Measurements from ENCODE around the gene PGA5.
"Not testable (repeated sequence)": the region's sequence is repeated elsewhere in the genome, so short reads cannot be mapped to it uniquely, and the experiment has no call there.

The PGA5 gene

DNA sequence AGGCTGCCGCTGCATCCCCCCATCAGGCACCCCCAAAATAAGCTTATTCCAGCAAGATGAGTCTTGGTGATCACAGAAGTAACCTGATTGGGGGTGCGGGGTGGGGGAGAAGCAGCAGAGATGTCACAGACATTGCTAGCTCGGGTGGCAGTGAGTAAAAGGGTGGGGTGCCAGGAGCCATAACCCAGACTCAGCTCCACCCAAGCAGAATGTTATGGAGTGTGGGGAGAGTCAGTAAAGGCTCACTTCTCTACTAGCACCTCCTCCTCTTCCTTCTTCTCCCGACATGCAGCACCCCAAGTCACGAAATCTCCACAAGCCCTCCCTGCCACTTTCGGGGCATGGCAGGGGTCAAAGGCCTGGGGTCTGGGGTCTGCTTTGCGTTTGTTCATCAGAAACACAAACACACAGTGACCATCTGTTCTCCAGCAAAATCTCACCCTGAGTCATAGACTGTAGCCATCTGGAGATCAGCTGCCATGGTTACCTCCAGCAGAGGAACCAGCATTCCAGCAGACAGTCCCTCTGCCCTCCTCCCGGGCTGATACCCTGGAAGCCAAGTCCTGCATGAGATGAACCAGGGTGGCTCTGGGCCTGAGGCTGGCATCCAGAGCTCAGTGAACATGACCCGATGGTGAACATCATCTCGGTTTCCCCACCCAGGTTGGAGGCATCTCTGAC, 14.4 kb upstream of the PGA5 start:
- DNase-seq (ENCODE audit: low spot score): not testable (repeated sequence)

DNA sequence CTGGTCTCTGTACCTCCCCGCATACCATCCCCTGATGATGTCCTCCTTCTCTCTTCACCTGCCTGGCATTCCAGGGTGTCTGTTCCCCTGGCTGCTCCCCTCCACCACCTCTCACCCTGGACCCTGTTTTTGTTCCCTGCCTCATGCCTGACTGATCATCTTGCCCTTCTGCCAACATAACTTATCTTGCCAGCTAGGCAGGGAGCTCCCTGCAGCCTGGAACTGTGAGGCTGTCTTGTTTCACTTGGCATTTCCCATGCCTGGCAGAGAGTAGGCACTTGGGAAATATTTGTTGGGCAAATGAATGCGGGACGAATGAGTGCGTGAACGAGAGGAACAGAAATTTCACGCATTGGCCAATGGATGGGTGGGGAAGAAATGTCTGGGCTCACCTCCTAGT, 11.5 kb upstream of the PGA5 start:
- not testable (repeated sequence) for DNase-seq (ENCODE audit: low spot score)

DNA sequence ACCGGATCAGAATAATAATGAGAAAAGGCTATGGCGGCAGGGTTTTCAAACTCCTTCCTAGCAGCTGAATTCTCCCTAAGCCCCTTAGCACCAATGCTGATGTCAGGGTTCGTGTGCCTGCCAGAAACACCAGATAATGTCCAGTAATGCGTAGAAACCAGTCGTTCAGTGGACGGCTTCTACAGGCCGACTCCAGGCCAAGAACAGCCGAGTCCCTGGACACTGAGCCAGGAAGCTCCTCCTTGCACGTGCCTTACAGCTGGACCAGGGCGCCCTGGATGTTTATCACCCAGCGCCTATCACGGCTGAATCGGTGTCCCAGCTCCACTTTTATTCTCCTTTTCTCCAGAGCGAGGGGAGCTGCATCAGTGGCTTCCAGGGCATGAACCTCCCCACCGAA, 9.9 kb upstream of the PGA5 start:
- not testable (repeated sequence) for DNase-seq (ENCODE audit: low spot score)

DNA sequence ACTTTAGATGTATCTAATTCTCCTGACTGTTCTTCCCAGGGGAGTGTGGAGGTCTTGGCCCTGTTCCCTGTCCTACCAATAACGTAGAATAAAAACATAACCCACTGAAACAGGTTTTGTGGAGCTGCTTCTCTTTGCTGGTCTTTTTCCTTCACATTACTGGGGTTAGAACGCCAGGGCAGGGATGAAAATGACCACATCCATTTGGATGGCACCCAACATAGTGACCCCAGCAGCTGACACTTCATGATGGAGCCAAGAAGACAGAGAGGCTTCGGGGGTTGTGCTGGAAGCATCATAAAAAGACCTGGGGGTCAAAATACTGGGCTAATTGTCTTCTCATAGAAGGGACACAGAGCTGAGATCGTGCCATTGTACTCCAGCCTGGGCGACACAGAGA, 9.4 kb upstream of the PGA5 start:
- not testable (repeated sequence) for DNase-seq (ENCODE audit: low spot score)

GRCh38 chr11:61232548-61233145, 8.3 kb upstream of the PGA5 start:
- not testable (repeated sequence) for DNase-seq (ENCODE audit: low spot score)

- DNase-seq (ENCODE audit: low spot score): not testable (repeated sequence)
Measured at GRCh38 chr11:61237130-61237529, 3.8 kb upstream of the PGA5 start.

DNA sequence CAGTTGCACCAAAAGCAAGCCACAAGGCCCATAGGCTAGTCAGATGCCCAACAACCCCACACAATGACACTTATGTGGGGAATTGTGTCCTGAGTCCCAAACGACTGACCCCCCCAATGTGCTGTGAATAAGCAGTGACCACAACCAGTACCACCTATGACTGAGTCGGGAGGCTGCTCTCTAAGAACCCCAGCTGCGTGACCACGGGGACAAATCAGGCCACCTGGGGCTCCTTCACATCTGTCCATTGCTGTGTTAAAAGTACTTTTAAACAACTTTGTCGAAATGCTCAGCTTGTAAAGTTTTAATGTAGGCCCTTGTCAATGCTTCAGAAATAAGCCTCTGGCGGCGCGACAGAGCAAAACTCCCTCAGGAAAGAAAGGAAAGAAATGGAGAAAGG, 687 bp upstream of the PGA5 start:
- not testable (repeated sequence) for DNase-seq (ENCODE audit: low spot score)

GRCh38 chr11:61241526-61241925, 551 bp downstream of the PGA5 start:
- DNase-seq (ENCODE audit: low spot score): not testable (repeated sequence)

DNA sequence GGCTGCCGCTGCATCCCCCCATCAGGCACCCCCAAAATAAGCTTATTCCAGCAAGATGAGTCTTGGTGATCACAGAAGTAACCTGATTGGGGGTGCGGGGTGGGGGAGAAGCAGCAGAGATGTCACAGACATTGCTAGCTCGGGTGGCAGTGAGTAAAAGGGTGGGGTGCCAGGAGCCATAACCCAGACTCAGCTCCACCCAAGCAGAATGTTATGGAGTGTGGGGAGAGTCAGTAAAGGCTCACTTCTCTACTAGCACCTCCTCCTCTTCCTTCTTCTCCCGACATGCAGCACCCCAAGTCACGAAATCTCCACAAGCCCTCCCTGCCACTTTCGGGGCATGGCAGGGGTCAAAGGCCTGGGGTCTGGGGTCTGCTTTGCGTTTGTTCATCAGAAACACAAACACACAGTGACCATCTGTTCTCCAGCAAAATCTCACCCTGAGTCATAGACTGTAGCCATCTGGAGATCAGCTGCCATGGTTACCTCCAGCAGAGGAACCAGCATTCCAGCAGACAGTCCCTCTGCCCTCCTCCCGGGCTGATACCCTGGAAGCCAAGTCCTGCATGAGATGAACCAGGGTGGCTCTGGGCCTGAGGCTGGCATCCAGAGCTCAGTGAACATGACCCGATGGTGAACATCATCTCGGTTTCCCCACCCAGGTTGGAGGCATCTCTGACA, 4.4 kb downstream of the PGA5 start:
- not testable (repeated sequence) for DNase-seq (ENCODE audit: low spot score)

GRCh38 chr11:61248071-61248470, 7.1 kb downstream of the PGA5 start:
- not testable (repeated sequence) for DNase-seq (ENCODE audit: low spot score)

DNA sequence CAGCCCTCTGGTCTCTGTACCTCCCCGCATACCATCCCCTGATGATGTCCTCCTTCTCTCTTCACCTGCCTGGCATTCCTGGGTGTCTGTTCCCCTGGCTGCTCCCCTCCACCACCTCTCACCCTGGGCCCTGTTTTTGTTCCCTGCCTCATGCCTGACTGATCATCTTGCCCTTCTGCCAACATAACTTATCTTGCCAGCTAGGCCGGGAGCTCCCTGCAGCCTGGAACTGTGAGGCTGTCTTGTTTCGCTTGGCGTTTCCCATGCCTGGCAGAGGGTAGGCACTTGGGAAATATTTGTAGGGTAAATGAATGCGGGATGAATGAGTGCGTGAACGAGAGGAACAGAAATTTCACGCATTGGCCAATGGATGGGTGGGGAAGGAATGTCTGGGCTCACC, 8.2 kb downstream of the PGA5 start:
- not testable (repeated sequence) for DNase-seq (ENCODE audit: low spot score)

DNA sequence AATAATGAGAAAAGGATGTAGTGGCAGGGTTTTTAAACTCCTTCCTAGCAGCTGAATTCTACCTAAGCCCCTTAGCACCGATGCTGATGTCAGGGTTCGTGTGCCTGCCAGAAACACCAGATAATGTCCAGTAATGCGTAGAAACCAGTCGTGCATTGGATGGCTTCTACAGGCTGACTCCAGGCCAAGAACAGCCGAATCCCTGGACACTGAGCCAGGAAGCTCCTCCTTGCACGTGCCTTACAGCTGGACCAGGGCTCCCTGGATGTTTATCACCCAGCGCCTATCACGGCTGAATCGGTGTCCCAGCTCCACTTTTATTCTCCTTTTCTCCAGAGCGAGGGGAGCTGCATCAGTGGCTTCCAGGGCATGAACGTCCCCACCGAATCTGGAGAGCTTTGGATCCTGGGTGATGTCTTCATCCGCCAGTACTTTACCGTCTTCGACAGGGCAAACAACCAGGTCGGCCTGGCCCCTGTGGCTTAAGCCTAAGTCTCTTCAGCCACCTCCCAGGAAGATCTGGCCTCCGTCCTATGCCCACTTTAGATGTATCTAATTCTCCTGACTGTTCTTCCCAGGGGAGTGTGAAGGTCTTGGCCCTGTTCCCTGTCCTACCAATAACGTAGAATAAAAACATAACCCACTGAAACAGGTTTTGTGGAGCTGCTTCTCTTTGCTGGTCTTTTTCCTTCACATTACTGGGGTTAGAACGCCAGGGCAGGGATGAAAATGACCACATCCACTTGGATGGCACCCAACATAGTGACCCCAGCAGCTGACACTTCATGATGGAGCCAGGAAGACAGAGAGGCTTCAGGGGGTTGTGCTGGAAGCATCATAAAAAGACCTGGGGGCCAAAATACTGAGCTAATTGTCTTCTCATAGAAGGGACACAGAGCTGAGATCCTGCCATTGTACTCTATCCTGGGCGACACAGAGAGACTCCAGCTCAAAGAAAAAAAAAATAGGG, 10.1 kb downstream of the PGA5 start:
- DNase-seq (ENCODE audit: low spot score): not testable (repeated sequence)

GRCh38 chr11:61252332-61252731, 11.4 kb downstream of the PGA5 start:
- not testable (repeated sequence) for DNase-seq (ENCODE audit: low spot score)

- DNase-seq (ENCODE audit: low spot score): peak; percentile 86
Measured at GRCh38 chr11:61254403-61255025, 13.5 kb downstream of the PGA5 start.

DNA sequence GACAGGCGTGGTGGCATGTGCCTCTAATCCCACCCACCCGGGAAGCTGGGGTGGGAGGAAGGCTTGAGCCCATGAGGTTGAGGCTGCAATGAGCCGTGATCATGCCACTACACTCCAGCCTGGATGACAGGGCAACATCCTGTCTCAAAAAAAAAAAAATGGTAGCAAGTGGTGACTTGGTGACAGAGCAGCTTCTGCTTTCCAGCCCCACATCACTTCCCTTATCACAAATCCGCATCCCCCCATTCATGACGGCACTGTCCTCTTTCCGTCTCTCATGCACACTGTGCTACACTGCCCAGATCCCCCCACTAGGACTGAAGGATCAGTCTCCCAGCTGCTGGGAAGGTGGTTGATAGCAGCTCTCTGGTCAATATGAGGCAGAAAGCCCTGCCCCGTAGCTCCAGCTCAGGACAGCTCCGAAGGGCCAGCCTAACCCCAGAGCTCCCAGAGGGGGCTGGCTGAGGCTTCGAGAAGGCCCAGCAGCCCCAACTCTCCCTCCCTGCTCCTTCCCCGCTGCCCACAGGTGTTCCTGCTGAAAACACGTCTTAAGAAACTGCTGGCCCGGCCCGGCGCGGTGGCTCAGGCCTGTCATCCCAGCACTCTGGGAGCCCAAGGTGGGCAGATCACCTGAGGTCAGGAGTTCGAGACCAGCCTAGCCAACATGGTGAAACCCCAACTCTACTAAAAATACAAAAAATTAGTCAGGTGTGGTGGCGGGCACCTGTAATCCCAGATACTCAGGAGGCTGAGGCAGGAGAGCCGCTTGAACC, 15.9 kb downstream of the PGA5 start:
- DNase-seq (ENCODE audit: low spot score): no peak

DNA sequence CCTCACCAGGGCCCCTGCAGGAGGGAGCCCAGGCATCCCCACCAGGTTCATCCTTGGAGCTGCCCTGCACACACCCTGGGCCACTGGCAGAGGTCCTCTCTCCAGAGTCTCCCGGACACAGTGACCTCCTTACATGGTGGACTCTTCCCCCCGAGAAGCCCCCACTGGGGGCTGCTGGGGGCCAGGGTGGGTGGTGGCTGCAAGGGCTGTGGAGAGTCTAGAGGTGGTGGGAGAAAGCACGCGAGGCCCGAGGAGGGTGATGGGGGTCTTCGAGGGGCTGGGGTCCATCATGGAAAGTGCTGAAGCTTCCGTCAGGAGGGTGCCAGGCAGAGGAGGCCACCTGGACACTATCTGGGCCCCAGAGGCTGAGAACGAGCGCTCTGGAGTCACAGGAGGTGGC, 17.6 kb downstream of the PGA5 start:
- DNase-seq (ENCODE audit: low spot score): no peak

DNA sequence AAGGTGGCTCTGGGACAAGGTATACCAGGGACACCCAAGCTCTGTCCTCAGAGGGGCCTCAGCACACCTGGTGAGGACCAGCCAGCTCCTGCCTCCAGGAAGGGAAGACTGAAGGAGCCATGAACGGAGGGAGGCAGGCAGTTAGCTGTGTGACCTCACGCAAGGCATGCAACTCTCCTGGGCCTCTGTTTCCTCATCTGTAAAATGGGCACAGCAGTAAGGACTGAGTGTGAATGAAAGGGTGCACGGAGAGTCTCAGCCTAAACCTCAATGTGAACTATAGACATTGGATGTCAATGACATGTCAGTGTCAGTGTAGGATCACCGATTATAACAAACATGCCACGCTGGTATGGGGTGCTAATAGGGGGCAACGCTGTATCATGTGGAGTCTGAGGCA, 18.4 kb downstream of the PGA5 start:
- no peak for DNase-seq (ENCODE audit: low spot score)

DNA sequence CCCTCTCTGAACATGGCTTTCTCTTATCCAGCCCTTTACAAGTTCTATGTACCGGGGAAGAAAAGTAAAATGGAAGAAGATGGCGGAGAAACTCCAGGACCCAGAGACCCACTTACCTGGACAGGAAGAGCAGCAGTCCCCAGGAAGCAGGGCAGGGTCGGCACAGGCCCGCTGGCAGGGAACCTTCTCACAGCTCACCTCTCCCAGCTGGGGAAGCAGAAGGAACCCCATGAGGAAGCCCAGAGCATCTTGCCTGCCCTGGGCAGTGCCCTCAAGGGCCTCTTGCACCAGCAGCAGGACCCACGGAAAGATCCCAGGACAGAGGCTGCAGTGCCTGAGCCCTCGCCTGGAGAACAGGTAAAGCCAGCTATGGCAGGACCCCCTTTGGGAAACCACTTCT, 23.4 kb downstream of the PGA5 start:
- DNase-seq (ENCODE audit: low spot score): no peak

DNA sequence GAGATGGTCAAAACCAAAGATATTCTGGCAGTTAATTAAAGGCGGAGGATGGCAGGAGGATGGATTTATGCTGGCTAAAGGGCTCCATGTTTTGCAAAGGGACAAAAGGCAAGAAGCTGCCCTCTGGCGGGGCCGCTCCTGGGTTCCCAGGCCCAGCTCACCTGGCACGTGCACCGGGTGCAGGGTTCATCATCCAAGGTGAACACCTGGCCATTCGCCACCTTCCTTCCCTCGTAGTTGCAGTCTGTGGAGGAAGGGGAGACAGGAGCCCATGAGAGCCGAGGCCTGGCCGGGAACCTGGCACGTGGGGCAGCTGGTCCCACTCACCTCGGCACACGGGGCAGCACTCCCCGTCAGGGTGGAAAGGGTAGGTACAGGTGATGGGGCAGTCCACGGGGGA, 23.8 kb downstream of the PGA5 start:
- no peak for DNase-seq (ENCODE audit: low spot score)

- no peak for DNase-seq (ENCODE audit: low spot score)
Measured at GRCh38 chr11:61265357-61265756, 24.4 kb downstream of the PGA5 start.

- DNase-seq (ENCODE audit: low spot score): no peak
Measured at GRCh38 chr11:61266602-61267001, 25.6 kb downstream of the PGA5 start.

Measured in D341Med (cell line).